ENCODE data around the gene SMPD3.

DNA sequence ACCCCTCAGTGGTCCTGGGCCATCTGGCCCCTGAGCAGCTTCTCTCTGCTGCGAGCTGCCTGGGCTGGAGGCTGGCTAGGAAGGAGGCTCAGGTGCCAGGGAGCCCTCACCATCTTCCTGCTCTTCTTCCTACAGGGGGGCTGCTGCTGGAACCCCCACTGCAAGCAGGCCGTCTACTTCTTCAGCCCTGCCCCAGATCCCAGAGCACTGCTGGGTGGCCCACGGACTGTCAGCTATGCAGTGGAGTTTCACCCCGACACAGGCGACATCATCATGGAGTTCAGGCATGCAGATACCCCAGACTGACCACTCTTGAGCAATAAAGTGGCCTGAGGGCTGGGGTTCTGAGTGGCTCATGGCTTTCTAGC, 91.4 kb downstream of the SMPD3 start:
- TF ChIP-seq, protein P1, sequence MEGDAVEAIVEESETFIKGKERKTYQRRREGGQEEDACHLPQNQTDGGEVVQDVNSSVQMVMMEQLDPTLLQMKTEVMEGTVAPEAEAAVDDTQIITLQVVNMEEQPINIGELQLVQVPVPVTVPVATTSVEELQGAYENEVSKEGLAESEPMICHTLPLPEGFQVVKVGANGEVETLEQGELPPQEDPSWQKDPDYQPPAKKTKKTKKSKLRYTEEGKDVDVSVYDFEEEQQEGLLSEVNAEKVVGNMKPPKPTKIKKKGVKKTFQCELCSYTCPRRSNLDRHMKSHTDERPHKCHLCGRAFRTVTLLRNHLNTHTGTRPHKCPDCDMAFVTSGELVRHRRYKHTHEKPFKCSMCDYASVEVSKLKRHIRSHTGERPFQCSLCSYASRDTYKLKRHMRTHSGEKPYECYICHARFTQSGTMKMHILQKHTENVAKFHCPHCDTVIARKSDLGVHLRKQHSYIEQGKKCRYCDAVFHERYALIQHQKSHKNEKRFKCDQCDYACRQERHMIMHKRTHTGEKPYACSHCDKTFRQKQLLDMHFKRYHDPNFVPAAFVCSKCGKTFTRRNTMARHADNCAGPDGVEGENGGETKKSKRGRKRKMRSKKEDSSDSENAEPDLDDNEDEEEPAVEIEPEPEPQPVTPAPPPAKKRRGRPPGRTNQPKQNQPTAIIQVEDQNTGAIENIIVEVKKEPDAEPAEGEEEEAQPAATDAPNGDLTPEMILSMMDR (IDR thresholded peaks at IDR 0.05), result no peak
- TF ChIP-seq, protein P2, sequence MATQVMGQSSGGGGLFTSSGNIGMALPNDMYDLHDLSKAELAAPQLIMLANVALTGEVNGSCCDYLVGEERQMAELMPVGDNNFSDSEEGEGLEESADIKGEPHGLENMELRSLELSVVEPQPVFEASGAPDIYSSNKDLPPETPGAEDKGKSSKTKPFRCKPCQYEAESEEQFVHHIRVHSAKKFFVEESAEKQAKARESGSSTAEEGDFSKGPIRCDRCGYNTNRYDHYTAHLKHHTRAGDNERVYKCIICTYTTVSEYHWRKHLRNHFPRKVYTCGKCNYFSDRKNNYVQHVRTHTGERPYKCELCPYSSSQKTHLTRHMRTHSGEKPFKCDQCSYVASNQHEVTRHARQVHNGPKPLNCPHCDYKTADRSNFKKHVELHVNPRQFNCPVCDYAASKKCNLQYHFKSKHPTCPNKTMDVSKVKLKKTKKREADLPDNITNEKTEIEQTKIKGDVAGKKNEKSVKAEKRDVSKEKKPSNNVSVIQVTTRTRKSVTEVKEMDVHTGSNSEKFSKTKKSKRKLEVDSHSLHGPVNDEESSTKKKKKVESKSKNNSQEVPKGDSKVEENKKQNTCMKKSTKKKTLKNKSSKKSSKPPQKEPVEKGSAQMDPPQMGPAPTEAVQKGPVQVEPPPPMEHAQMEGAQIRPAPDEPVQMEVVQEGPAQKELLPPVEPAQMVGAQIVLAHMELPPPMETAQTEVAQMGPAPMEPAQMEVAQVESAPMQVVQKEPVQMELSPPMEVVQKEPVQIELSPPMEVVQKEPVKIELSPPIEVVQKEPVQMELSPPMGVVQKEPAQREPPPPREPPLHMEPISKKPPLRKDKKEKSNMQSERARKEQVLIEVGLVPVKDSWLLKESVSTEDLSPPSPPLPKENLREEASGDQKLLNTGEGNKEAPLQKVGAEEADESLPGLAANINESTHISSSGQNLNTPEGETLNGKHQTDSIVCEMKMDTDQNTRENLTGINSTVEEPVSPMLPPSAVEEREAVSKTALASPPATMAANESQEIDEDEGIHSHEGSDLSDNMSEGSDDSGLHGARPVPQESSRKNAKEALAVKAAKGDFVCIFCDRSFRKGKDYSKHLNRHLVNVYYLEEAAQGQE (IDR thresholded peaks at IDR 0.05; ENCODE audit: insufficient read depth in 1 of 2, low read depth in 2 of 2, low read length in 1 of 2), result no peak
- no peak for TF ChIP-seq POLR2AphosphoS5 (IDR thresholded peaks at IDR 0.05; ENCODE audit: low read depth, low read length)
- no peak for TF ChIP-seq TCF7L2 (IDR thresholded peaks at IDR 0.05; ENCODE audit: low read depth, low read length)
